Dermis microvascular lymphatic vessel endothelial cell (primary cell): ENCODE results near the gene SLC15A5. TPM values are rescaled to one million over a fixed set of nuclear protein-coding genes. Genes with fewer than 3 reads are reported as not detected.
A peak's percentile ranks its signal among the peaks of the same experiment; 100 is the strongest.

Source experiments
- DNase-seq, 2 donors: peaks; one replicate each; pipeline versions ENCODE4 v3.0.0 to v3.0.0-alpha.2; 2010; ENCODE audit warnings: low read depth in 2 of 2
- total RNA-seq: library from RNA; depleted of rRNA; stranded (reverse); fragments of >200 nt; gene quantifications from 2 replicates; pipeline ENCODE4 v1.2.1, GENCODE V29; 2014

The SLC15A5 gene
- total RNA-seq: not detected in 2 replicates

GRCh38 chr12:16277585-16277984 is at the start of gene SLC15A5:
TSS of gene SLC15A5 (minus strand) at chr12:16277685. CDS start at chr12:16277685, 0 bp downstream.
- DNase-seq: no peak

DNA sequence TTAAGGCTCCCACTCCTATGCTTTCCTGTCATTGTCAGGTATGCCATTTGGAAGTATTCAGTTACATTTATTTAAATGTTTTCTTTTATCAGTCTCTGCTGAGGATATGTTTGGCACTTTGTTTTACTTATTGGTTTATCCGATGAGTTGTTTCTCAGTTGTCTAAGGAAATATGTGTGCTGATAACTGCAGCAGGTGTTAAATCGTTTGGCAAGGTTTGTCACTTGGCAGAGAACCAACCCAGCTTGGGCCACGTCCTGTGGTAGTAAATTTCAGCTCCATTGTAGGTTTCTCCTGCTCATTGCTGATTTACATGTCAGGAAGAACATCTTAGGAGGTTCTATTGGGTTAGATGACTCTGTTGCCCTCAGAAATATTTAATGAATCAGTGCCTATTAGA is 47.9 kb upstream of the SLC15A5 start:
- peak in 1 of 2 donors; percentile 3 for DNase-seq

GRCh38 chr12:16324772-16325171 is 47.3 kb upstream of the SLC15A5 start:
- no peak for DNase-seq

DNA sequence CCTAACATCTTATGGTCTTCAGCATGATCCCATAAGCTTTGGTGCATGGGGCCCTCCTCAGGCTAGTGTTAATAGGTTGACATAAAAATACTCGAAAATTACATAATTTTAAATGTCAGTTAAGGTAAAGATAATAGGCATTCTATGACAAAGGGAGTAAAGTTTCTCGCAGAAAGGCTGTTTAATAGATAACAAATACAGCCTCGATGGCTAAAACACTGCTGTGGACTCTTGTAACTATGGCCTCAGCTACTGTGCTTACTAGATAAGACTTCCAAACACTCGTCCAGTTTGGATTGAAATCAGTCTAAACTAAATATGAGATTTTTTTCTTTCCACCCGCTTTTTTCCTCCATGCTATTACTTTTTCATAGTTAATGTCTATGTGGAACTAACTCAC is 46.8 kb upstream of the SLC15A5 start:
- no peak for DNase-seq

GRCh38 chr12:16323638-16324037 is 46.2 kb upstream of the SLC15A5 start:
- DNase-seq: no peak

GRCh38 chr12:16323010-16323409 is 45.5 kb upstream of the SLC15A5 start:
- no peak for DNase-seq

GRCh38 chr12:16310934-16311333 is 33.4 kb upstream of the SLC15A5 start:
- DNase-seq: no peak

DNA sequence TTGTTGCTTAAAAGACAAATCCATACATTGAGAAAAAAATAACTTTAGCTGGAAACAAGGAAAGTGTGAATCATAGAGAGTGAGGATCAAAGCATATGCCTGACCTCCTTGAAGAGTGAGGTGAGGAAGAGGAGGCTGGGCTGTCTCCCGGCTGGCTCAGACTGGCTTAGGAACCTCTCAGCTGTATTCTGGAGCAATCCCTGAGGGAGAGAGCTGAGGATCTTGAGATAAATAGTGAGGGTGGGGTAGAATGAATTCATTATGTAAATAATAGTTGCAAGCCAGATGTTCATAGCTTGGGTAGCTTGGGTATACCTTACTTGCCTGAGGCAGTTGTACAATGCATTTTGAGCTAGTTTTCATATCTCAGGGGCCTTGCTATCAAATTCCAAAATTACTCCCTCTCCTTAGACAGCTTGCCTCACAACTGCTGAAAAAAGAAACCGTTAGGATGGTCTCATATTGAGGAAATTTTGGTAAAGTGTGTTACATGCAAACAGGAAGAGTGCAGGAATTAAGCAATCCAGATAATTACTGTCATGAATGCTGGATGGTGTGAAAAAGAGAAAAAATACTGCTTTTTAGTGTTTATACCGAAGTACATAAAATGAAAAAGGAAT is 30.5 kb upstream of the SLC15A5 start:
- DNase-seq: no peak

DNA sequence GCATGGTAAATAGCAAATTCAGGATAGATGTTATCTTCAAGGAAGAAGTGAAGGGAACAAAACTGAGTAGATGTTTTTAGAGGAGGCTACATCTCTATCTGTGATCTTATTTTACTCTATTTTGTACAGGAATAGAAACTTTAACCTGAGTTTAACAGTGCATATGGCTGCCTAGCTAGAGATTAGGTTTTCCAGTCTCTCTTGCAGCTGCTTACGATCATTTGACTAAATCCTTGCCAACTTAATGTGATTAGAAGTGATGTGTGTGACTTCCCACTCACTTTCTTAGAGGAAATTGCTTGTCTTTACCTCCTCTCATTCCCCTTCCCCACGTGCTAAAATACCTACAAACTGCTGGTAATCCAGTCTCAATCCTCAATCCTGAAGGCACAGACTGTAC is 26.5 kb upstream of the SLC15A5 start:
- DNase-seq: no peak

DNA sequence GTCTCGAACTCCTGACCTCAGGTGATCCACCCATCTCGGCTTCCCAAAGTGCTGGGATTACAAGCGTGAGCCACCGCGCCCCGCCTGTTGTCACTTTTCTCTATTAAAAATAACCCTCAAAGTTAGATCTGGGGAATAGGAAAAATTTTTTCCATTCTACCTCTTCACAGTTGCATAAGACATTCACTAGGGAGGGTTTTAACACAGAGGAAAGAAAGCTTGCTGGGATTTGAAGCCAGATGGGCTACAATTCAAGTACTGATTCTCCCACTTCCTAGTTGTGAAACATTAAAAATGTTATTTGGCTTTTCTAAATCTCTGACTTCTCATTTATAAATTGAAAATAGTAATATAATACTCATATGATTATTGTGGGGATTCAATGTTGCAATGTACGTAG is 23.3 kb upstream of the SLC15A5 start:
- DNase-seq: no peak

DNA sequence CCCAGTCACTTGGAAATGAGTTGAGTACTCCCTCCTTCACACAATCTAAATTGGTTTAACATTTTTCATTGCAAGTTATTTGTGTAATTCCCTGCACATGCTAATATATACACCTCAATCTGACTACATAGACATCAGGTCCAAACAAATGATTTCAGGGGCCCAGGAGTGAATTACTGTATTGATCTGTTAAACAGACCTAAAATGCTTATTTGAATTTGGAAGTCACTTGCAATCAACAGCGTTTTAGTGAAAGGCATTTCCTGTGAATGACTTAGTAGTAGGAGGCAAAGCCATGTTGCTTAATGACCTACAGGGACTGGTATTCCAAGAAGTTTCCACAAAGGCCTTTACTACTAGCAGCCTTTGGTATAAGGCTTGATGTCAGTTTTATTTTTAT is 22.6 kb upstream of the SLC15A5 start:
- DNase-seq: no peak

DNA sequence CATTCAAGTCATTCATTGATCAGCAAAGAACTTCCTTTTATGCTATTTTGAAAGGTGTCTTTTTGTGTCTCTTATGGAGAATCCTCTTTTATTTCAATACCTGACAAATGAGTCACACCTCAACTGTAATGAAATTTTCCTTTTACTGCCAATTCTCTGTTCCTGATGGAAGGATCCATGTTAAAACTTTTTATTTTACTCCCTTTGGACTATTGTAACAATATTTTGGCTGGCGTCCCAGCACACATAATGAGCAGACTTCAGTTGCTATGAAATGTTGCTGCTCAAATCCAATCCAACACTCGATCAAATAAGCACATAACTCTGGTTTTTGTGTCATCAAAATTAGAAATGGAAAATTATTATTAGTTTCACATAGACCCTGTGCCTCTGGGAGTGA is 21.9 kb upstream of the SLC15A5 start:
- DNase-seq: peak in 1 of 2 donors; percentile 3

GRCh38 chr12:16297521-16297920 is 20.0 kb upstream of the SLC15A5 start:
- no peak for DNase-seq

- DNase-seq: no peak
Observed at GRCh38 chr12:16294376-16294956, 17.0 kb upstream of the SLC15A5 start.

DNA sequence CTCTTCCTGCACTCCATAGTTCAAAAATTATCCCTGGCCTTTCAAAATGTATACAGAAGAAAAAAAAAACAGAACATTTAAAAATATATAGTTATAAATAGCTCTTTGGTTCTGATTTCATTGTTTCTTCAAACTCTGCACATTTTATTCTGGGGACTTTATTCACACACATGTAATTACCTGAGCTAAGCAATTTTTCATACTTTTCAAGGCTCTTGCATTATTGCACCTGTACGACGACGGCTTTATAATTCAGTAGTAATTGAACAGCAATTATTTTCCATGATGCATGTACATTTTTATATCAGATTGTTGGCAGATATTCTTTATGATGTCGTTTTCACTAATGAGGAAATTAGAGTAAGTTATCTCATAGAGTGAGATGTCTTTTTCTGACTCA is 13.5 kb upstream of the SLC15A5 start:
- no peak for DNase-seq

GRCh38 chr12:16285586-16285985 is 8.1 kb upstream of the SLC15A5 start:
- DNase-seq: no peak

- DNase-seq: no peak
Observed at GRCh38 chr12:16282978-16283377, 5.5 kb upstream of the SLC15A5 start.

DNA sequence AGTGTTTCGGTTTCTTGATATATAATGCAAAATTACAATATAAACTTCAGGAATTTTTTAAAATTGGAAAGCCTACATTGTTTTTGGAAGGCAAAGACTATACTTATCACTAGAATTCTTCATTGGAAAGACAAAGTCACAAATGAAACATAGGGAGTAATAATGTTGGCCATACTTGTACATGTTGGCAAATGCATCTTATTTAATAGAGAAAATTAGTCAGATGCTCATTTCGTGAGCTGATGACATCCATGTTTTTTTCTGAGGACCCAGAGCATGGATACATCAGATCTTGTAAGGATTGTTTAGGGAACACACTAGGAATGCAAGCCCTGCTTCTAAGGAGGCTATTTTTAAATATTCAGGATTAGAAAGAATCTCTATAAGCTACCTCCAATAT is 4.6 kb upstream of the SLC15A5 start:
- no peak for DNase-seq

DNA sequence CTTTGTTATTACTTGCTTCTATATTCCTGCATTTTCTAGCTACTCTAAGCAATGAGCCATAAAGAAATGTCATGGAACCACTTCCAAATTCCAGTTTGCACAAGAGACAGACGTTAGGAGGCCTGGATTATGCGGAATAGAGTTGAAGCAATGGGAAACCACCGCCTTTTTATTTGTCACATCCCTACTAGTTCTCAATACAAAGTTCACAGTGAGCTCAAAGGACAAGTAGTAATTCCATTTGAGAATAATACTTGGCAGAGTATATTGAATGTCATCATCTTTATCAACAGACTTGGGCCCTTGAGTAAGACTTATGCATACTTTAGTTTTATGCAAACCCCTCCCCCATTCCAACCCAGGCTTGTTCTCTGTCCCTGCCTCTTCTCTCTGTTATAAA is 3.7 kb upstream of the SLC15A5 start:
- DNase-seq: no peak

DNA sequence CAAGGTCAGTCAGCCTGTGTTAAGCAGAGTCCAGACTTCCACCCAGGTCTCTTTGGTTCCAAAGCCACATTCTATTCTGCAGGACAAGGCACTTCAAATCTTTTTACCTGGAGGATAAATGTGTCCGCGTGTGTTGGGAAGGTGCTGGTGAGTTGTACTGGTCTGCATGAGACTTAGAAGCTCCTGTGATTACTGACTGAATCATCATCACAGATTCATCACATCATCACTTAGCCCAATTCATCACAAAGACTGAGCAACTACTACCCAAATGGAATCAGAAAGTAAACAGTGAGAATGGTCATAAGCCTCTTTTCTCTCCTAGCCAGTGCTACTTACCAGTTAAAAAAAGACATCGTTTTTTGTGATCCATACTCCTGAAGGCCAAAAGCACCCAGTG is 5.3 kb downstream of the SLC15A5 start:
- DNase-seq: no peak

DNA sequence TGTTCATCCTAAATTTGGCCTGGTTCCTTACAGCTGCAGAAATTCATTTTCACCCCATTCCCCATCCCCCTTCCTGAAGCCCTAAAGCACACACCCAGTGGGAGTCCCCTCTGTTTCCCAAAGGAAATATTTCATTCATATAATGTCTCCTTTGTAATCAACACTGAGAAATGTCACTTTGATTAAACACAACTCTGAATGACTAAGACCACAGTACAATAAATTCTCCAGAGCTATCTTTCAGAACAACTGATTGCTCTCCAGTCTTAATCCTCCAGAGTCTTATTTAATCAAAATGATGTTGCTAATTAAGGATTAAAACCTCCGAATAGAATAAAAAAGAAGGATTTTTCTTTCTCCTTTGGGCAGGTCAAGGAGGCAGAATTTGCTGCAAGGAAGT is 6.4 kb downstream of the SLC15A5 start:
- DNase-seq: no peak

DNA sequence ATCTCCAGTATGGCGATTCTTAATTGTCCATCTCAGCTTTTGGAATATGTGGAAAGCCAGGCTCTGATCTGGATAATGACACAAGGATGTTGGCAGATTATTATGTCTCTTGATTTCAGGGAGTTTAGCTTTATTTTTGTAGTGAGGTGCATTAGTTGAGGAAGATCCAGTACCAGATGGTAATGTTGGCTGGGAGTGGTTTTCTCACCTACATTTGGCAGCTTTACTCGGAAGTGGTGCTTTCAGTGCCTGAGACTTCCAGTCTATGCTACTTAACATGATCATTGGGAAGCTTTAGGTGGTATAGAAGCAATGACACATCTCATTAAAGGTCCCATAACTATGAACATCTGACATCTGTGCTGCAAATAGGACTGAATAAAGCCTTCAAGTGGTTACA is 7.5 kb downstream of the SLC15A5 start:
- DNase-seq: no peak

- no peak for DNase-seq
Observed at GRCh38 chr12:16266085-16266484, 11.4 kb downstream of the SLC15A5 start.
